Muscle layer of duodenum (tissue), 2 donors: Measurements from ENCODE around the gene OAT.

Source experiments
- H3K27ac ChIP-seq: one replicate; pipeline ENCODE4 v1.7.0; 2013; ENCODE audit warnings: mild to moderate bottlenecking, low read length
- H3K27me3 ChIP-seq: one replicate; pipeline ENCODE4 v1.7.0; 2013; ENCODE audit warnings: low read depth, mild to moderate bottlenecking, control low read depth, low read length
- H3K36me3 ChIP-seq, 2 donors: one replicate each; pipeline ENCODE4 v1.7.0; 2013; ENCODE audit warnings: low read length in 2 of 2, control low read depth in 1 of 2, mild to moderate bottlenecking in 1 of 2; ENCODE audit not compliant: insufficient read depth in 2 of 2, control insufficient read depth in 1 of 2
- H3K4me1 ChIP-seq, 2 donors: one replicate each; pipeline ENCODE4 v1.7.0; 2013; ENCODE audit warnings: low read length in 2 of 2, mild to moderate bottlenecking in 2 of 2, control low read depth in 1 of 2, moderate library complexity in 1 of 2; ENCODE audit not compliant: insufficient read depth in 2 of 2, control insufficient read depth in 1 of 2
- H3K4me3 ChIP-seq, 2 donors: one replicate each; pipeline ENCODE4 v1.7.0; 2013; ENCODE audit warnings: low read length in 2 of 2, low read depth in 1 of 2, mild to moderate bottlenecking in 1 of 2
- H3K9me3 ChIP-seq, 2 donors: one replicate each; pipeline ENCODE4 v1.7.0; 2013; ENCODE audit warnings: low read length in 2 of 2, control low read depth in 1 of 2, mild to moderate bottlenecking in 1 of 2; ENCODE audit not compliant: control insufficient read depth in 1 of 2
- donor health status: healthy.

OAT gene

GRCh38 chr10:124417895-124418725 is 613 bp downstream of the OAT start:
- H3K4me3 ChIP-seq, result peak overlapping the region; percentile 79 to 85
- H3K4me1 ChIP-seq, result peaks cover 7 to 43% of the 10 kb centered on the region in 2 donors
- H3K27ac ChIP-seq, result peak overlapping the region; percentile 40
- H3K27me3 ChIP-seq, result no peaks in the 10 kb centered on the region
- no peaks in the 10 kb centered on the region for H3K9me3 ChIP-seq
- no peaks in the 10 kb centered on the region for H3K36me3 ChIP-seq

GRCh38 chr10:124416733-124417132 is 2.0 kb downstream of the OAT start:
- peak overlapping the region in 1 of 2 donors; percentile 85 for H3K4me3 ChIP-seq
- peaks cover 7 to 46% of the 10 kb centered on the region in 2 donors for H3K4me1 ChIP-seq
- H3K27ac ChIP-seq, result no peak overlapping the region

GRCh38 chr10:124415210-124415609 is 3.5 kb downstream of the OAT start:
- peaks cover 0 to 10% of the 10 kb centered on the region in 2 donors for H3K36me3 ChIP-seq
- H3K4me3 ChIP-seq, result no peak overlapping the region
- H3K27me3 ChIP-seq, result no peaks in the 10 kb centered on the region
- peaks cover 7 to 50% of the 10 kb centered on the region in 2 donors for H3K4me1 ChIP-seq
- H3K9me3 ChIP-seq, result no peaks in the 10 kb centered on the region
- no peak overlapping the region for H3K27ac ChIP-seq

More at GRCh38 chr10:124416733-124417132, 2.0 kb downstream of the OAT start:
- Histone ChIP-seq H3K27me3 (no peaks in the 10 kb centered on the region), H3K9me3 (no peaks in the 10 kb centered on the region), H3K36me3 (no peaks in the 10 kb centered on the region)

GRCh38 chr10:124414076-124414475 is 4.6 kb downstream of the OAT start:
- peaks cover 7 to 55% of the 10 kb centered on the region in 2 donors for H3K4me1 ChIP-seq
- H3K27ac ChIP-seq, result no peak overlapping the region
- no peaks in the 10 kb centered on the region for H3K27me3 ChIP-seq
- peaks cover 0 to 12% of the 10 kb centered on the region in 2 donors for H3K36me3 ChIP-seq
- H3K9me3 ChIP-seq, result no peaks in the 10 kb centered on the region
- H3K4me3 ChIP-seq, result peak overlapping the region in 1 of 2 donors; percentile 5

GRCh38 chr10:124409696-124410095 is 9.0 kb downstream of the OAT start:
- Histone ChIP-seq H3K27me3 (no peaks in the 10 kb centered on the region), H3K9me3 (no peaks in the 10 kb centered on the region), H3K36me3 (peaks cover 24 to 36% of the 10 kb centered on the region in 2 donors), H3K27ac (no peak overlapping the region), H3K4me3 (no peak overlapping the region), H3K4me1 (peaks cover 7 to 28% of the 10 kb centered on the region in 2 donors)

- H3K27me3 ChIP-seq, result no peaks in the 10 kb centered on the region
- H3K9me3 ChIP-seq, result no peaks in the 10 kb centered on the region
- no peak overlapping the region for H3K4me3 ChIP-seq
- no peak overlapping the region for H3K27ac ChIP-seq
- H3K4me1 ChIP-seq, result peaks cover 0 to 19% of the 10 kb centered on the region in 2 donors
- H3K36me3 ChIP-seq, result peaks cover 24 to 44% of the 10 kb centered on the region in 2 donors
Observed at GRCh38 chr10:124408357-124408756, 10.4 kb downstream of the OAT start.

GRCh38 chr10:124407456-124407855 is 11.3 kb downstream of the OAT start:
- Histone ChIP-seq H3K27ac (no peak overlapping the region), H3K4me3 (no peak overlapping the region)

GRCh38 chr10:124403548-124403947 is 15.2 kb downstream of the OAT start:
- peaks cover 46 to 64% of the 10 kb centered on the region in 2 donors for H3K36me3 ChIP-seq
- no peak overlapping the region for H3K27ac ChIP-seq
- H3K4me1 ChIP-seq, result peaks cover 0 to 8% of the 10 kb centered on the region in 2 donors
- no peak overlapping the region for H3K4me3 ChIP-seq
- no peaks in the 10 kb centered on the region for H3K9me3 ChIP-seq
- no peaks in the 10 kb centered on the region for H3K27me3 ChIP-seq

More at GRCh38 chr10:124407456-124407855, 11.3 kb downstream of the OAT start:
- Histone ChIP-seq H3K9me3 (no peaks in the 10 kb centered on the region), H3K4me1 (peaks cover 0 to 22% of the 10 kb centered on the region in 2 donors), H3K36me3 (peaks cover 32 to 53% of the 10 kb centered on the region in 2 donors), H3K27me3 (no peaks in the 10 kb centered on the region)

- no peak overlapping the region for H3K4me3 ChIP-seq
- H3K36me3 ChIP-seq, result peaks cover 47 to 72% of the 10 kb centered on the region in 2 donors
- peaks cover 0 to 8% of the 10 kb centered on the region in 2 donors for H3K4me1 ChIP-seq
Observed at GRCh38 chr10:124402273-124402672, 16.4 kb downstream of the OAT start.

GRCh38 chr10:124401633-124402032 is 17.1 kb downstream of the OAT start:
- H3K27me3 ChIP-seq, result no peaks in the 10 kb centered on the region
- no peak overlapping the region for H3K4me3 ChIP-seq
- no peak overlapping the region for H3K27ac ChIP-seq
- H3K36me3 ChIP-seq, result peaks cover 41 to 66% of the 10 kb centered on the region in 2 donors
- peaks cover 0 to 8% of the 10 kb centered on the region in 2 donors for H3K4me1 ChIP-seq
- no peaks in the 10 kb centered on the region for H3K9me3 ChIP-seq

More at GRCh38 chr10:124402273-124402672, 16.4 kb downstream of the OAT start:
- H3K27me3 ChIP-seq, result no peaks in the 10 kb centered on the region
- no peak overlapping the region for H3K27ac ChIP-seq
- H3K9me3 ChIP-seq, result no peaks in the 10 kb centered on the region

GRCh38 chr10:124394583-124394982 is 24.1 kb downstream of the OAT start:
- no peak overlapping the region for H3K27ac ChIP-seq

More at GRCh38 chr10:124394583-124394982, 24.1 kb downstream of the OAT start:
- no peaks in the 10 kb centered on the region for H3K9me3 ChIP-seq
- peaks cover 0 to 1% of the 10 kb centered on the region in 2 donors for H3K4me1 ChIP-seq
- peaks cover 7 to 18% of the 10 kb centered on the region in 2 donors for H3K36me3 ChIP-seq
- H3K27me3 ChIP-seq, result no peaks in the 10 kb centered on the region
- no peak overlapping the region for H3K4me3 ChIP-seq
